CD4-positive, alpha-beta T cell treated with Interleukin-2 at 100 ng/mL for 4 hours (primary cell): ENCODE results near the gene BARX2.

Experiments
- DNase-seq: peaks from one replicate; pipeline ENCODE4 v3.0.0-alpha.2; 2020; ENCODE audit warnings: low spot score

BARX2 gene

DNA sequence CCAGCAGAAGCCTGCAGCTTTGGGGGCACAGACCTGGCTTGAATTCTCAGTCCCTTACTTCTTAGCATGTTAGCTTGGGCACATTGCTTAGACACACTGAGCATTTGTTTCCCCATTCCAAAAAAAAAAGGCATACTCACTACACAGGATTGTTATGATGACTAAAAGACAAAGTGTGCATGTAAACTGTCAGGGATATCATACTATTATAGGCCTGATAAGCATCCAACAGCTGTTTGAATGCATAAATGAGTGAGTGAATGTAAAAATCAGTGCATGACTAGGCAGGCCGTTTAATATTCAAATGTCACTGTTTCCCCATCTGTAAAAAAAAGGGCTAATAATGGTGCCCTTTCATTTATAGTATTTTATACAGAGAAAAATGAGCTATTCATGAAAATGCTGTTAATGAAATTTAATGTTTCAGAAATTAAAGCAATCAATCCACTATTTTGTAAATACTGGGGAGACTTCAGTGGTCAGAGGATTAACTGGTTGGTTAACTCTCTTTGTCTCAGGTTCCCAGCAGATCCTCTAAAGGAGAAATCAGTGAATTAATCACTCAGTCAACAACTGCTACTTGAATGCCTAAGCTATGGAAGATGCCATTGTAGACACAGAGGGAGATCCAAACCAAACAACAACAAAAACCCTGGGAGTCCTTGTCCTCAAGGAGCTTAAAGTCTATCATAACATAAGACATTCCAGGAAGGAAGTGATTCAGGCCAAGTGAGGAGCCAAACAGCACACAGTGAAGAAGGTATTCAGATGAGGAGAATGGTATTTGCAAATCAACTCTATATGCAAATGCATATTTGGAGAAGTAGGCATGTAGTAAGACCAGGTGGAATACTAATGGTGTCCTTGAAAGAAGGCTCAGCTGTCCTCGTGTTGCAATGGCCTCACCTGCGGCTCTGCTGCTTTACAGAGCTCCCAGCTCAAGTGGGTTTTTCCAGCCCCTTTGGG is 26.8 kb downstream of the BARX2 start:
- DNase-seq: no peak

DNA sequence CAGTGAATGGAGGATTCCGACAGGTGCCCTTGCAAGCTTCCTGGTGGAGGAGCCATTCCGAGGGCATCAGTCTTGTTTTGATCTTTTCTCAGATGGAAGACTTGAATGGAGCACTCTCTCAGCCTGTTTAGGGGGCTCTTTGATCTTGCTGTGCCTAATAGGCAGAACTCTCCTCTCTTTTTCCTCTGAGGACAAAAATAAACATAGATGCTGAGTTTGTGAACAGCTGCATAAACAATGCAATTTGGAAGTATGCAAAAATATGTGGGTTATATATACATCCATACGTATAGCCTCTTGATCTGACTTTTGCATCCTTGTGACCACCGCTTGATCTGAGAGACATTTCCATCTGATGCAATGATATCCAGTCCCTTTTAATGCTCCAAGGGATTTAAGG is 29.1 kb downstream of the BARX2 start:
- DNase-seq: no peak

DNA sequence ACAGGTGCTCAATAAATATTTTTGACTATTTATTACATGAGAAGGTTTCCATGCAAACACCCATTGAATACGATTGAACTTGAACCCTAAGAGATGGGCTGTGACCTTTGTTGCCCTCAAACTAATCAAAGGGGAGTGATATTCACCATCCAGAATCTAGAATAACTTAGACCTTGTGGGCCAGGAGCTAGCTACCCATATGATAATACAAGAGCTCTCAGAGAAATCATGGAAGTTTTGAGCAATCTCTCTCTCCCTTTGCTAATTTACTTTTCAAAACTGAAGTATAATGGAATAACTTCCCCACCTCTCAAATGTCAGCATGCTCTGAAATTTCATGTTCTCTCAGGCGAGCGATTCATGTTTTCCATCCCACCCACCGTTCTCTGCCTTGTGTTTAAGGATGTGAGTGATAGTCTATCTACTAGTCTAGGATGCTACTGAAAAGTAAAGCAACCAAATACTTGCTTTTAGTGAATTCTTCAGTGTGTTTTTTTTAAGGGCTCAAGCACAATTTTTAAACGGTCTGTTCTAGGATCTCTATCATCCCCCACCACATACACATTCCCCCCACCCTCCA is 33.3 kb downstream of the BARX2 start:
- DNase-seq: no peak

DNA sequence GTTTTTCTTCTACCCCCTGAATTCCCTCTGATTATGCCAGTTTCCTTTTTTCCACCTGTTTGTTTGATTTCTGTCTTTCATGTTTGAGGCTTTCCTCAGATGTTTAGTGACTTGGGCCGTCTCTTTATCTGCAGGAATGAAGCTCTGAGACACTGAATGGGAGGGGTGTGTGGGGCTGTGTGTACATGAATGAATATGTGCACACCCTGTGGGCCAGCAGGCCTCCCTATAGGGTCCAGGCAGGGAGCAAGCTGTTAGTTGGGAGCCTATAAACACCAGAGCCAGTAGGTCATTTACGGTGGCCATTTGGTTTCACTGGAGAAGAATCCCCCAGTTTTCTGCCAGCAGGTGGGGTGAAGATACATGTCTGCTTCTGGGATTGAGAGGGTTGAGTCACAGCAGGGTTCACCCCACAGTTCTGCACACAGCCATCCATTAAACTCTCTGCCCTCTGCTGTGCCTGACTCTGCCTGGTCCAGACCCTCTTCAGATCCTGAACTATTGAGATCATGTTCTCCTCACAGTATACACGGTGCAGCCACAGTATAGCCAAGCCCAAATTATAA is 34.8 kb downstream of the BARX2 start:
- DNase-seq: no peak

DNA sequence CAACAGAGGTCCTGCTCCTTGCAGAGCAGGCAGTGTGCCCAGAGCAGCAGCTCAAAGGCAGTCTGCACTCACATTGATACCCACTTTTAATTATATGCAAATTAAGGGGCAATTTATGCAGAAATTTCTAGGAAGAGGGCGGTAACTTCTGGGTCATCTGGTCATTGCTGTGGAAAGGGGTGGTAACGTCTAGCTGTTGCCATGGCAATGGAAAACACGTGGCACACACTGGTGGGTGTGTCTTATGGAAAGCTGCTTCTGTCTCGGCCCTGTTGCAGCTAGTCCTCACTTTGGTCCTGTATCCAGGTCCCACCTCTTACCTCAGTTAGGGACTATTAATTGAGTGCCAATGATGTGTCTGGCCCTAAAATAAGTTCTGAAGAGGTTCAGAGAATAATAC is 36.8 kb downstream of the BARX2 start:
- DNase-seq: no peak

DNA sequence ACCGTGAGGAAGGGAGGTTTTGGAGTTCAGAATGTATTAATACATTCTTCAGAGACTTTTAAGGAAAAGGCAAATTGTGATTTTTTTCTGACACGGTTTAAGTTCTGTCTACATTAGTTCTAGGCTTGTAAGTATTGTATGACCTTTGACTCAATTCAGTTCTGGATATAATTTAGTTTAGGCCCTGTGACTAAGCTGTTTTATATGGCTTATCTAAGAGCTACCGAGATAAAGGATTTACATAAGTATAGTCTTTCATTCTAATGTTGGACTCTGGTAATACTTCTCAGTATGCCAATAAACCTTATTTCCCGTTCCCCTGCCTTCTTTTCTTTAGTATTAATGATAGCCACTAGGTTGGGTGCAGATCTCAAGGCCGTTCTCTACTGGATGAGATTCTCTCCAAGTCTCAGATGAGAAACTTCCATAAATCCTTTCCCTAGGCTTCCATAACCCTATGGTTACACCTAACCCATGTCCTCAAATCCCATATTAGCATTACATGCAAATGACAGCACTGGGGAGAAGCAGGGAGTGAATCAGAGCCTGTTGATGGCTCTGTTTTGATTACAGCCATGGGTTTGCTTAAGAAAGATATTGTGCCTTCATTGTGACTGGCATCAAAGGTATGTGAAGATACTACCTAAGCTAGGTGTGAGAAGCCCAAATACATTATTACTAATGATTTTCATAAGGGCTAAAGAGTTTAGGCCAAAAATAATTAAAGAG is 38.7 kb downstream of the BARX2 start:
- DNase-seq: no peak

DNA sequence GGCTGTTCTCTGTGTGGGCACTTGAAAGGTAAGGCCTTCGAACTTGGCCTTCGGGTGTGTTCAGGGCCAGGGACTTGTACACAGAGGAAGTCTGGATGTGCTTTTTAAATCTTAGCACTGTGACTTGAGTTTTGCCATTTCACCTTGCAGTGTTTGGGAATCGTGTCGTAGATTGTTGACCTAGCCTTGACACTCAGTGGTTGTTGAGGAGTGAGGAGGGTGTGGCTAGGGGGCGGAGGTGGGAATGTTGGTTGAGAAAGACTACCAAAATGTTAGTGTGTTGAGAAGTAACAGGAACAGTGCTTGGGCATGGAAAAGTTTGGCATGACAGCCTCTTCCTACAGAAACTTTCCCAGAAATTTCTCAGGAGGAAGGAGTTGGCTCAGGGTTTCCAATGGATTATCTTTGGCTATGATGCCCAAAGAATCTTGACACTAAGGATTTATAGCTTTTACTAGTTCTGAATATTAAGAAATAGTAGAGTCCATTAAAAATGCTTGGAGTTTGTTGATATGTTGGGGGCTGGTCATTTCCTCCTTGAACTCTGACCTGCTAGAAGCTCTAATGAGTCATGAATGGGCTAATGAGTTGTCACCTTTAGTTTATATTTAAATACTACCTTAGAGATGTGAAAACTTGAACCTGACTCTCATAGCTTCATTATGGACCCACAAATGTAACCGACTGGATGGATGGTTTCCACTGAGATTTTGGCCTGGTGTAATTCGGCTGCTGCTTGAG is 40.6 kb downstream of the BARX2 start:
- no peak for DNase-seq

DNA sequence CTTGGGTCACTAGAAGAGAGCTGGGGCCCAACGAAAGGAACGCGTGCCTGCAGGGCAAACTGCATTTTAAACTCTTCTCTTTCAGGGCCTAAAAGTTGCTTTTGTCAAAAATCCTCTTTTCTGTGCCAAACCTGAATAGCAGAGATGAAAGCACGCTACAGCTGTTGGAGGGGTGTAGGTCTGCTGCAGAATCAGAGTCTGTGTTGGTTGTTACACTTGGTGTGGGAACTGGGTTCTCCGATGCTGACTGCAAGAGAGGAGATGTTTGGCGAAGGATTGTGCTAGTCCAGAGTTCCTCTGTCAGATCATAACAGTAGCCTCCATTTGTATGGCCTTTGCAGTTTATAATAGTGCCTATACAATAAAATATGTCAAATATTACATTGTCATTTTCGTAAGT is 41.8 kb downstream of the BARX2 start:
- no peak for DNase-seq

DNA sequence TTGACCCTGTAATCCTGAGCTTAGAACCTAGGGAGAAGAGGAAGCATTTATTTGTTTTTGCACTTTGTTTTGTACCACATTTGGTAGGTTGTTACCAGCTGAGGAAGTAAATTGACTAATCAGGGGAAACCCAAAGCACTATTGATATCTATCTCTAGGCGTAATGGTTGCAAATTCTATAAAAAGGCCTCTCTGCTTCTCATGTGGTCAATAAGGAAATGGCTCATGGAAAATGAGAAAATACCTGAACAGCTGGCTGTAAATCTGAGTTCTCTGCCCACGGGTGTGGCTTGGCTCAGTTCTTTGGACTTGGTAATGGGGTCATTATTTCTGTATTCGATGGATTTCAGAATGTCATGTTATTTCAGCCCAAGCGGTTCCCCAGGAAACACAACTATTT is 42.4 kb downstream of the BARX2 start:
- DNase-seq: no peak

DNA sequence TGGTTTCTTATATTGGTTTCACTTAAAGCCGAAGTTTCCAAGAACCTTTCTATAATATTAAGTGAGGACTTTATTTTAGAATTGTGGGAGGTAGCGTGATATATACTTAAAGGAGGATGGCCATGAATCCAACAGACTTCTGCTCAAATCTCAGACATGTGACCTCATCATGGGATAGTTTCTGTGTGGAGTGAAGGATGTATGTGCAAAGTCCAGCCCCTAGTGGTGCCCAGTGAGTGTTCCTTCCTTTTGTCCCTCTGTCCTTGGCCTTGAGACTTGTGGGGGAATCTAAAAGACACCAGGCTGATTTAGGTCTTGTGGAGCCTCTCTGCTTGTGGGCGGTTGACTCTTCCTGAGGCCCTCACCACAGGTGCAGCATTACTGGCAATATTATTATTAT is 43.7 kb downstream of the BARX2 start:
- no peak for DNase-seq

DNA sequence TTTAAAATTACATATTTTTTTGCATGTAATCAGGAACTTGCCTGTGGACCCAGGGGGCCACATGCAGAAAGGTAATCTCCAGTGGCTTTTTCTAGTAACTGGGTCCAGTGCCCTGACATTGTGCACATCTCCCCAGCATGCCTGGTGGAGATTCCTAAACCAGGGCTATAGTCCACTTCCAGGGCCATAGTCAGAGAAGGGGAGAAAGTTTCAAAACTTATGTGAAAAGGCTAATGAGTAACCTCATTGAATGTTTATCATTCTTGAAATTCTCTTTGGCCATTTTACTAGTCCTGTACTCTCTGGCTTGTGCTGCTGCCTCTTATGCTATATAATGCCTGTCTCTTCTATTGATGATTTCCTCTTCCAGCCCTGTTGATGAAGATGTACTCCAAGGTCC is 47.8 kb downstream of the BARX2 start:
- DNase-seq: no peak

DNA sequence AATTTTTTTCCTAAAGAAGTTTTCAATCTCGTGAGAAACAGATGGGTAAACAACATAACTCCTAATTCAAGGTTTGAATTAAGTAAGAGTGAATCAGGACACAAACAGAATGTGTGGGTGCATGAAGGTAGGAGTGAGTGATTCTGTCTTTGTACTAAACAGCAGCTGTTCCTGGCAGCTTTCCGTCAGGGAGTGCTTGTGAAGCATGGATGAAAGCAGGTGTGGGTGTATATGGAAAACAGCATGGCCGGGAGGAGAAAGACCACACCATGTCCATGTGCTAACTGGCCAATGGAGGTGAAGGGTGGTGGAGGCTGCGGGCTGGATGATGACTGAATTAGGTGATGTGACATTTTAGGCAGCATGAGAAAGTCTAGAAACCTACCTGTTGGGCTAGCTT is 49.6 kb downstream of the BARX2 start:
- no peak for DNase-seq

DNA sequence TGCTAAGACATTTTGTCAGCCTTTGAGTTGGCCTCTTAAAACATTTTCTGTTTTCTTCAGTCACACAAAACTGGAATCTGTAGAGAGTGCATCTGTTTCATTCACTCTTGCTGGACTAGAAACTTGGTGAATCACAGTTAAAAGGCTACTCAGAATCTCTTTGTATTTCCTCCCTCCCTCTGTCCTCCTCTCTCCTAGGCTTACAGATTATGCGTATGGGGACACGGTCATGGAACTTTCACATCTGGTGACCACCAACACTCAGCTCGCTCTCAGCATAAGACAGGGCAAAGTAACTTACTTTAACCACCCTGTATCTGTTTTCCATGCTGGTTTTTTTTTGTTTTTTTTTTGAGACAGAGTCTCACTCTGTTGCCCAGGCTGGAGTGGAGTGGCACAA is 50.4 kb downstream of the BARX2 start:
- DNase-seq: no peak

DNA sequence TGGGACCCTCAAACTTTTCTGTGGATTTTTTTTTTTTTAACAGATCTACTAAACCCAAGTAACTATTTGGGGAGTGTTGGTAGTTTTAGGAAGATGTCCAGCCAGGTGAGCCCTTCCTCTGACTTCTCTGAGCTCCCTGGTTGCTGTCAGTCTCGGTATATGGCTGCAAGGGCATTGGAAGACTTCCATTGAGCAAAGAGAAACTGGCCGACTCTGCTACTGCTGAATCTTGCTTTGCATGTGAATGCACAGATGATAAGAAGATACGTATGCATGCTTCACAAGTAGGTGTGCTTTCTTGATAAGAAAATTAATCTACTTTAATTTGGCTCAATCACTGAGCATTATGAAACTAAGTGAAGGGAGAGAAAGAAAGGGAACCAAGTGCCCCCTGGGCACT is 51.1 kb downstream of the BARX2 start:
- DNase-seq: no peak

DNA sequence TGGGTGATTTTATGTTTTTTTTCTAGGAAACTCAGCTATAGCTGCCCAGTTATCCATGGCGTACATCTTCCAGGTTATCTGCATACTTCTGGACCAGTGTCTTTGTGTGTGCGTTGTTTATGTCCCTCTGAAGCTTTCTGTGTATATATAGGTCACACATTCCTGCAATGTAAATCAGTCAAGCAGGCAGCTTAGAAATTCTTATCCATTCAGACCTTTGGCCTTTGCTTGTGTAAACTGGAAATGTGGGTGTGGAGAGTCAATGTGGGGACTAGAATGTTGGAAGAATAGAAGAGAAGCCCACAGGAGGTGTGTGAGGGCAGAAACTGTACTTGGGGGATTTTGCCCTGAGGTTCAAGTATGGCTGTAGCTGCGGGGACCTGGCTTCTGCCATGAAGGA is 51.7 kb downstream of the BARX2 start:
- no peak for DNase-seq

DNA sequence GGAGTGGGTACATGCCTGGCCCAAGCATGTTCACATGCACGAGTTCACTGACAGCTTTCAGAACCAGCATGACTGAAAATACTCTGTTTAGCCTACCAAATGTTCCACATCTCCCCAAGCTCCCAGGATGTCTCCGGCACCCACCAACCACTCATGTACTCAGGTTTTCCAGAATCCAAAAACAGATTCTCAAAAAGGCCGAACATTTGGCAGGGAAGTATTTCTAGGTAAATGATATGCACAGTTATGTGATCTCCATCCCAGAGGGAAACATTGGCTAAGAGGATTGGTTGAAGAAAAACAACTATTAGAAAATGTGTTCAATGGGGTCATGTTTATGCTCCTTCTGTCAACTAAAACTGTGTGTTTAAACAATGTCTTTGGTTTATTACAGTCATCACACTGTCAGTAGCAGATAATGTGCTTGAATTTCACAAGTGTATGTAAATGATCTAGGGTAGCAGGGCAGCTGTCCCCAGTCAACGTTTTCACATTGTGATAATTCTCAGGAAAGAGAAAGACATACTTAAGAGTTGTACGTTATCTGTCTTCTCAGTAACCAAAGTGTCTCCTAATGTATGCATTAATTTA is 52.3 kb downstream of the BARX2 start:
- no peak for DNase-seq

DNA sequence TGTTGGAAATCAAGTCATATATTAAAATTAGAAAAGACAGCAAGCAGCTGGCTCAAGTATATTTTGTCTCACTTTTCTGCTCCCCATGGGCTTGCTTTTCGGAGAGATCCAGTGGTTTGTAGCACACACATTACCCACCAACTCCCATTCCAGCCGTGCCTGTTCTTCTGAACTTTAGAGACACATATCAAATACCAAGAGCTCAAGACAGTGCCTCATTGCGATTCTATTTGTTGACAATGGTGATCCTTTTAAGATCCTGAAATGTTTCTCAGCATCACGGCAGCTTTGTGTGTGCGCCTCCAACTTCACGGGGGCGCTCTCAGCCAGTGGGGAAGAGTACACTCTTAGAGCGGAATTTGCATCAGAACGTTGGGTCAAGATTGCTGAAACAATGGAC is 52.9 kb downstream of the BARX2 start:
- DNase-seq: no peak

DNA sequence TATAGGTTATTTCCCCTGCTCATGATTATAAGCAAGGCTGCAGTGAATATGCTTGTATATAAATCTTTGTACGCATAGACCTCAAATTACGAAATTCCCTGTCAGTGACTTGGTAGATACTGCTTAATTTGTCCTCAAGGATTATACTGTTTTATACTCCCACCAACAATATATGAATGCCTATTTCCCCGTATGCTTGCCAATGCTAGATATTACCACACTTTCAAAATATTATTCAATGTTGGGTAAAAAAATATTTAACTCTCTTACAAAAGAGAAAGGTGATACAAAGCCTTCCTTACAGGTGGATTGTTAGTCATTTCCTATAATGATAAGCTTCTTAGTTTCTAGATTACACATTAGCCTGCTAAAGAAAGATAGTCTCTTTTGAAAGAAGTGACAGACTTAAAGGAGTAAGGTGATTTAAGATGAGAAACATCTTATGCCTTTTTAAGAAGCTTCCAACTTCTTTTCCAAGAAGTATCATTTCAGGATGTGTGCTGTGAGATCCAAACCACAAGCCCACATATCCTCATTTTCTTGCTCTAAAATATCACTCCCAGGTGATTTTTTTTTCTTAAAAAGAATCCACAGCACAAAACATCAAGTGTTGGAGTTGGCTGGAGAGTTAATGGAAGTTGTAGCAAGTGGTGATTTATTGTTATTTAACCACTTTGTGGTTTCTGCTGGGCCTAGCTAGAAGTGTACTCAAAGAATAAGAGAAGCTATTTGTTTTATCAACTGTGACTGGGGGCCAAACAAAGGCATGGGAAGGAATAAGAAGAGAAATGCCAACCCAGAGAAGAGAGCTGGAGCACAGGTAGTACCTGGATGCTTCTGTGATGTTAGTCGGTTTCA is 59.2 kb downstream of the BARX2 start:
- DNase-seq: no peak

DNA sequence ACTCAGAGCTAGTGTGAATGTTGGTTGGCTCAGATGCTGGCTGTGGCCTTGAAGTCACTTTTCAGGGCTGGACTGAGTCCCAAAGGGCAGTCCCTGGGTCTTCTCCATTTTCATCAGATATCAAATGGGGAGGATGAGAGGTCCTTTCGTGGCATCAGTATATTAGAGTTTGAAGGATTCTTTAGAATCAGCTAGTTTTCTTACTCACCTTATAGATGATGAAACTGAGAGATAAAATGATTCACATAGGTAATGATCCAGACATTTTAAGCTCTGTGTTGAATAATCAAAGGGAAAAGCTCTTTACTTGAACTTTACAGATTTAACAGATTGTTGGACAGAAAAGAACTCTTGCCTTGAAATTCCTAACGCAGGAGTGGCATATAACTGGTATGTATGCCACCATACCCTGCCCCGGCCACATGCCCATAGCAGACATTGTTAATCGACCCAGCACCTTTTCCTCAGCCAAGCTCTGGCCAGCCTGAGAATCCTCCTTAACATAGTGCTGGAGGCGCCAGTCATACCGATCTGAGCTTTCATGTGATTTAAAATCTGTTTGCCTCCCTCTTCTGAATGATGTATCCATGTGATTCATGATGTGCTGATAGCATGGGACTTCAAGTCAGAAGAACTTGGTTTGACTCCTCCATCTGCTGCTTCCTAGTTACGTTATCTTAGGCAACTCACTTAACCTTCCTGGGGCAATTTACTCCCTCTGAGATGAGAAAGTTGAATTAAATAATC is 60.0 kb downstream of the BARX2 start:
- DNase-seq: no peak

DNA sequence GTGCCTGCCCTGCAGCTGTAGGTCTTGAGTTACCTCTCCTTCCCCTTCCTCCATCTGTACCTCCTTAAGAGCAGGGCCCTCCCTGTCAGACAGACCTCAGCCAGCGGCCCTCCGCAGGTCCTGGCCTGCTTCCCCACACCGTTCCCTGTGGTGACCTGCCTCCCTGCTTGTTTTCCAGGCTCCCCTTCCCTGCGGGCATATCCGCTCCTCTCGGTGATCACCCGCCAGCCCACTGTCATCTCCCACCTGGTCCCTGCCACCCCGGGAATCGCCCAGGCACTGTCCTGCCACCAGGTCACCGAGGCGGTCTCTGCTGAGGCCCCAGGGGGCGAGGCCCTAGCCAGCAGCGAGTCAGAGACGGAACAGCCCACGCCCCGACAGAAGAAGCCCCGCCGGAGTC is 60.9 kb downstream of the BARX2 start:
- DNase-seq: no peak
